Activated T-cell treated with anti-CD3 and anti-CD28 coated beads, Interleukin-2, amount 50 U/mL, for 4 hours (primary cell): ENCODE data around the gene NCDN. TPM values are rescaled to one million over a fixed set of nuclear protein-coding genes. Genes with fewer than 3 reads are reported as not detected.

Experiments used
- ATAC-seq, 2 donors: fragments of 200-7000 bp; cut with Tn5 transposase; one replicate each; pipeline ENCODE4 v1.10.0; 2021
- DNase-seq: peaks from one replicate; pipeline ENCODE4 v3.0.0-alpha.2; 2020
- H3K27me3 Mint-ChIP-seq: one replicate; pipeline ENCODE4 v1.8.0; 2021; ENCODE audit warnings: low read depth, mixed read lengths
- H3K36me3 Mint-ChIP-seq: one replicate; pipeline ENCODE4 v1.8.0; 2022; ENCODE audit warnings: mixed read lengths; ENCODE audit not compliant: insufficient read depth
- H3K4me1 Mint-ChIP-seq: one replicate; pipeline ENCODE4 v1.8.0; 2021; ENCODE audit warnings: low read depth, mixed read lengths
- H3K4me3 Mint-ChIP-seq: one replicate; pipeline ENCODE4 v1.8.0; 2021; ENCODE audit warnings: mild to moderate bottlenecking, moderate library complexity, mixed read lengths
- H3K9me3 Mint-ChIP-seq: one replicate; pipeline ENCODE4 v1.8.0; 2021; ENCODE audit warnings: mixed read lengths
- total RNA-seq, 3 donors: library from RNA; stranded (reverse); gene quantifications; one replicate each; pipeline ENCODE4 v1.2.1, GENCODE V29; 2021

Gene NCDN
- total RNA-seq, 3 donors from 2014 or later = 60.6 to 61.8 (median 61.6) TPM

DNA sequence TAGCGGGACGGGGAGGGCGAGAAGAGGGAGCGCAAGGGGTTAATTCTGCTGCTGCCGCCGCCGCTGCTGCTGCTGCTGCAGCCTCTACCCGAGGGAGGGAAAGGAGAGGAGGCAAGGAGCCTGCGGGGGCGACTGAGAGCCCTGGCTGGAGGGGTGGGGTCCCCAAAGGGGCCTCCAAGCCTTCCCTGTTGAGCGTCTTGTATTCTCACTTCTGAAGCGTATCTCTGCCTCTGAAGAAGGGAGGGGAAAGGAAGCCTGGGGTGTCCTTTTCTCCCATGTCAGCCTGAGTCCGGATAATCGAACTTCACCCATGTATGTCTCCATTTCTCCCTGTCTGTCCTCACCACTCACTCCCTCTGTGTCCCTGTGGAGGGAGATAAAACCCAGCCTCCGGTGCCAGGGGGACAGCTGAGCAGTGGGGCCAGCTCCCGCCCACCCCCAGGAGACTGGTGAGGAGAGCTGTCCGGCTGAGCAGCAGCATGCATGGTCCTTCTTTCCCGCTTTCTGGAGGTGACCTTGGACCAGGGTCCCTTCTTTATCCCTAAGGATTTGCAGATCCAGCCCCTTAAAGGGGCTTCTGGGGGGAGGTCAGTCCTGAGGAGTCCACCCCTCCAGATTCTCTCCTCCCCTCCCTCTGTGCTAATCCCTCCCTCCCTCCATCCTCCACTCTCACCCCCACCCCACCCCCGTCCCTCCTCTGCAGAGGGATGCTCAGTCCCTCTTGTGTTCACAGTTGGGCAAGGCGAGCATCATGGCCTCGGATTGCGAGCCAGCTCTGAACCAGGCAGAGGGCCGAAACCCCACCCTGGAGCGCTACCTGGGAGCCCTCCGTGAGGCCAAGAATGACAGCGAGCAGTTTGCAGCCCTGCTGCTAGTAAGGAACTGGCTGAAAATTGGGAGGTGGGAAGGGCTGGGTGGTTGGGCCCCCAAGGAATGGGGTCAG lies 1.0 kb downstream of the NCDN start:
- H3K4me3 Mint-ChIP-seq = peak overlapping the region; percentile 98
- H3K36me3 Mint-ChIP-seq = peaks cover 1% of the 10 kb centered on the region
- DNase-seq (no peak), ATAC-seq (no peak)
- no peaks in the 10 kb centered on the region for H3K27me3 Mint-ChIP-seq
- H3K4me1 Mint-ChIP-seq = peaks cover 45% of the 10 kb centered on the region
- H3K9me3 Mint-ChIP-seq = no peaks in the 10 kb centered on the region

DNA sequence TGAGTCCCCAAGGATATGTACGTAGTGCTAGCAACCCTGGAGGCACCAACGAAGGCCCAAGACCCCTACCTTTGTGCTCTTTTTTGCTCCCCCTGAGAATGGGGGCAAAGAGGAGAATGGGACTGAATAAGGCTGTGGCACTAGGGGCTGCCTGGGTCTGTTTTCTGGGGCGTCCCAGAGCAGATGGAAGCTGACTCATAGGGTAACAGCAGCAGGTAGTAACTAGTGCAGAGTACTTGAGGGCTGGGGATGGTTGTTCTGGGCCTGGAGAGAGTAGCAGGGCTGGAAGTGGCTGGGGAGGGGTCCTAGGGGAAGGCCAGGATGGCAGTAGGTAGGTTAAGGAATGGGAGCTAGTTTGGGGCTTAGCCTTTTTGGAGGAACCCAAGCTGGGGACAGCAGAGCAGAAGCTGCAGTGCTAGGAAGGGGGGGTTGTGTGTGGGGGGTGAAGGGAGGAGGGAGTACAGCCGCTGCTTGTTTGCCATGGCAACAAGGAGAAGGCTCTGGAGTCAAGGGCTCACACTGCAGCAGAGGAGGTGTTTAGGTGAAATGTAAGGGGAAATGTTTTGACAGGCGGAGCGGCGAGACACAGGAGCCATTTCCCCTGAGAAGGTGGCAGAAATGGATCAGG lies 1.8 kb downstream of the NCDN start:
- peaks cover 5% of the 10 kb centered on the region for H3K36me3 Mint-ChIP-seq
- H3K27me3 Mint-ChIP-seq = no peaks in the 10 kb centered on the region
- DNase-seq (no peak), ATAC-seq (peak; percentile 12 to 16)
- H3K4me1 Mint-ChIP-seq = peaks cover 45% of the 10 kb centered on the region
- peak overlapping the region; percentile 39 for H3K4me3 Mint-ChIP-seq
- H3K9me3 Mint-ChIP-seq = no peaks in the 10 kb centered on the region

DNA sequence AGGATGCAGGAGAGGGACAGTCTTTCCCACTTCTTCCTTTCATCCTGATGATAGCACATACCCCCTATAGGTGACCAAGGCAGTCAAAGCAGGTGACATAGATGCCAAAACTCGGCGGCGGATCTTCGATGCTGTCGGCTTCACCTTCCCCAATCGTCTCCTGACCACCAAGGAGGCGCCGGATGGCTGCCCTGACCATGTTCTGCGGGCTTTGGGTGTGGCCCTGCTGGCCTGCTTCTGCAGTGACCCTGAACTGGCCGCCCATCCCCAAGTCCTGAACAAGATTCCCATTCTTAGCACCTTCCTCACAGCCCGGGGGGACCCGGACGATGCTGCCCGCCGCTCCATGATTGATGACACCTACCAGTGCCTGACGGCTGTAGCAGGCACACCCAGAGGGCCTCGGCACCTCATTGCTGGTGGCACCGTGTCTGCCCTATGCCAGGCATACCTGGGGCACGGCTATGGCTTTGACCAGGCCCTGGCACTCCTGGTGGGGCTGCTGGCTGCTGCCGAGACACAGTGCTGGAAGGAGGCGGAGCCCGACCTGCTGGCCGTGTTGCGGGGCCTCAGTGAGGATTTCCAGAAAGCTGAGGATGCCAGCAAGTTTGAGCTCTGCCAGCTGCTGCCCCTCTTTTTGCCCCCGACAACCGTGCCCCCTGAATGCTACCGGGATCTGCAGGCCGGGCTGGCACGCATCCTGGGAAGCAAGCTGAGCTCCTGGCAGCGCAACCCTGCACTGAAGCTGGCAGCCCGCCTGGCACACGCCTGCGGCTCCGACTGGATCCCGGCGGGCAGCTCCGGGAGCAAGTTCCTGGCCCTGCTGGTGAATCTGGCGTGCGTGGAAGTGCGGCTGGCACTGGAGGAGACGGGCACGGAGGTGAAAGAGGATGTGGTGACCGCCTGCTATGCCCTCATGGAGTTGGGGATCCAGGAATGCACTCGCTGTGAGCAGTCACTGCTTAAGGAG lies 2.9 kb downstream of the NCDN start:
- no peak for DNase-seq
- peaks cover 40% of the 10 kb centered on the region for H3K4me1 Mint-ChIP-seq
- no peaks in the 10 kb centered on the region for H3K27me3 Mint-ChIP-seq

DNA sequence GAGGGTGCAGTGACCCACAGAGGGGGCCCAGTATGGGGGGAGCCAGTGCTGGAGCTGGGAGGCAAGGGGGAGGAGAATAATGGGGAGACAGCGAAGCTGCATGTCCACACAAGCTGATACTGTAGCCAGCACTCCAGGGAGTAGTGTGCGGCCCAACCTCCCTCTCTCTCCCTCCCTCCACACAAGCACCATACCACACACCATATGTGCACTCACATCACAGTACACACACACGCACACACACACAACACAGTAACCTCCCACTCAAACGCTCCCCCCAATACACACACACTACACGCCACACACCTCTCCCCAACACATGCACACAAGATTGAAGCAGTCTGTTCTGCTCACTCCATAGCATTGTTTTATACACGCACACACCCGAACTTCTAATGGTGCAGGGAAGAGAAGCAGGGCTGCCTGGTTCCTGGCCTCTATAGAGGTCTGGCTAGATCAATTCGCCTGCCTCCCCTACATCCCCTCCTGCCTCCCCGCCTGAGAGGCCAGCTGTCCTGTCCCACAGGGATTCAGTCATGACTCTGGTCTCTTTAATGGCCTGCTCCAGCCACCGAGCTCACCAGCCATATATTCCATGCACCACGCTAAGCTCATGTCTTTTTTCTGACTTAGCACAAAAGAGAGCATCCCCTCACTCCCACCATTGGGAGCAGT lies 3.8 kb downstream of the NCDN start:
- Mint-ChIP-seq H3K27me3 (no peaks in the 10 kb centered on the region), H3K9me3 (no peaks in the 10 kb centered on the region), H3K4me3 (no peak overlapping the region), H3K36me3 (peaks cover 9% of the 10 kb centered on the region), H3K4me1 (peaks cover 31% of the 10 kb centered on the region)
- DNase-seq = no peak
- no peak for ATAC-seq

More for the DNA sequence above, 2.9 kb downstream of the NCDN start:
- Mint-ChIP-seq H3K4me3 (no peak overlapping the region), H3K9me3 (no peaks in the 10 kb centered on the region), H3K36me3 (peaks cover 9% of the 10 kb centered on the region)
- no peak for ATAC-seq

DNA sequence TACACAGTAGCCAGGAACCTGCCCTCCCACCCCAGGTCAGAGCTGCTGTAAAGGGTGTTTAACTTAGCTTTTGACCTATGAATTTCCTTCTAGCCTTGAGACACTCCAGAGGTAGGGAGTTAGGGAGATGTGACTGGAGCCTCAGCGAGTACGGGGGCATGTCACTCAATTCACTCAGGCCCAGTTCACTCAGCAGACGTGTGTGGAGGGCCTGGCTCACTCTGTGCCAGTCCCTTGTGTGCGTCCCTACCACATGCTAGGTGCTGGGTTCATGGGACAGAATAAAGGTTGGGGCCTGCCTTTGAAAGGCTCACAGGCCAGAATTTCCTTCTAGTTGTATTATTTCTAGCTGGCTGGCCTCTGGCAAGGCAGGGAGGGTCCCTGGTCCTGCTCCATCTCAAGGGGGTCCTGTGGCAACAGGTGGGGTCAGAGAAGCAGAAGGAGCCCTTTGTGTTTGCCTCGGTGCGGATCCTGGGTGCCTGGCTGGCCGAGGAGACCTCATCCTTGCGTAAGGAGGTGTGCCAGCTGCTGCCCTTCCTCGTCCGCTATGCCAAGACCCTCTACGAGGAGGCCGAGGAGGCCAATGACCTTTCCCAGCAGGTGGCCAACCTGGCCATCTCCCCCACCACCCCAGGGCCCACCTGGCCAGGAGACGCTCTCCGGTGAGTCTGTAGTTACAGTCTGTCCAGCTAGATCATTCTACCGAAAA lies 4.5 kb downstream of the NCDN start:
- Mint-ChIP-seq H3K27me3 (no peaks in the 10 kb centered on the region), H3K36me3 (peaks cover 12% of the 10 kb centered on the region), H3K9me3 (no peaks in the 10 kb centered on the region), H3K4me3 (no peak overlapping the region), H3K4me1 (peaks cover 28% of the 10 kb centered on the region)
- ATAC-seq (no peak), DNase-seq (no peak)

DNA sequence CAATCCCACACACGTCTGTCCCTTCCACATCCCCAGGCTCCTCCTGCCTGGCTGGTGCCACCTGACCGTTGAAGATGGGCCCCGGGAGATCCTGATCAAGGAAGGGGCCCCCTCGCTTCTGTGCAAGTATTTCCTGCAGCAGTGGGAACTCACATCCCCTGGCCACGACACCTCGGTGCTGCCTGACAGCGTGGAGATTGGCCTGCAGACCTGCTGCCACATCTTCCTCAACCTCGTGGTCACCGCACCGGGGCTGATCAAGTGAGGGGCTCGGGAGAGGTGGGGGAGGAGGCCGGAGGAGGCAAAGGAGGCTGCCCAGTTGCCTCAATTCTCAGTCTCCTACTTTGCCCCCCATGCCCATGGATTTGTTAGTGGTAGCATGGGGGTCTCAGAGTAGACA lies 5.6 kb downstream of the NCDN start:
- ATAC-seq (no peak), DNase-seq (no peak)
- H3K9me3 Mint-ChIP-seq = no peaks in the 10 kb centered on the region
- no peak overlapping the region for H3K4me3 Mint-ChIP-seq
- H3K36me3 Mint-ChIP-seq = peaks cover 12% of the 10 kb centered on the region
- H3K27me3 Mint-ChIP-seq = no peaks in the 10 kb centered on the region
- peaks cover 28% of the 10 kb centered on the region for H3K4me1 Mint-ChIP-seq

DNA sequence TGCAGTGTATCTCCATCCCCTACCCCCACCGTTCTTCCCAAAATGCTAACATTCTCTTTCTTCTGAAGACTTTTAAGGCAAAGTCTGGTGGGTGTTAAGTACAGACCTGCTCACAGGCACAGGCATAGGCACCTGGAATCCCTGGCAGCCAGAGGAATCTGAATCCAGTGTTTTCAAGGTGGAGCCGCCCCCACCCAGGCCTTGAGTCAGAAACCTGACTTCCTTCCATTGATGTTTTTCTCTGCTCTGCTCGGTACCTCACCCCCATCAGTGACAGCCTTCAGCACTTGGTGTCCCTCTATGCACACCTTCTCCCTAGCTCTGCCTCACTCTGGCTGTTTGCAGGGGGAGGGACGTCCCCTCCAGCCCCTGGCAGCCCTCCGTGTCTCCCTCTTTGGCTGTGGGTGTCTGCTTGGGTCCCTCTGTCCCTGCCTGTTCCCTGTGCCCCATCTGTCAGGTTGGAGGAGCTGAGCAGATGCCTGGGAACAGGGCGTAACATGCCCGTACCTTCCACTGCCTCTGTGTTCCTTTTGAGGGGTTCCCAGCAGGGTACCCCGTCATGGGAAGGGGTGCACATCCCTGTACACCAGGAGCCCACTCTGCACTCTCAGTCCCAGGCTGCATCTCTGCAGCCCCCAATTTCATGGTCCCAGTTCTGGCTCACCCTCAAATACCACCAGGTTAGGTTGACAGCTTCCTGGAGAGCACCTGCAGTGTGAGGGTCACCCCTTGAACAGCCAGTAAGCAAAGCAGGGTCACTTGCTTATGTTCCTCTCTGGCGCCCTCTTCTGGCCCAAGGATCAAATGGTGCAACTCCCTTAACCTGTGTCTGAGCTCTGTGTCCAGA lies 6.7 kb downstream of the NCDN start:
- H3K4me1 Mint-ChIP-seq = peaks cover 29% of the 10 kb centered on the region
- no peak overlapping the region for H3K4me3 Mint-ChIP-seq
- ATAC-seq (peak; percentile 66), DNase-seq (peak; percentile 79)
- H3K36me3 Mint-ChIP-seq = peaks cover 12% of the 10 kb centered on the region
- no peaks in the 10 kb centered on the region for H3K9me3 Mint-ChIP-seq
- H3K27me3 Mint-ChIP-seq = no peaks in the 10 kb centered on the region

DNA sequence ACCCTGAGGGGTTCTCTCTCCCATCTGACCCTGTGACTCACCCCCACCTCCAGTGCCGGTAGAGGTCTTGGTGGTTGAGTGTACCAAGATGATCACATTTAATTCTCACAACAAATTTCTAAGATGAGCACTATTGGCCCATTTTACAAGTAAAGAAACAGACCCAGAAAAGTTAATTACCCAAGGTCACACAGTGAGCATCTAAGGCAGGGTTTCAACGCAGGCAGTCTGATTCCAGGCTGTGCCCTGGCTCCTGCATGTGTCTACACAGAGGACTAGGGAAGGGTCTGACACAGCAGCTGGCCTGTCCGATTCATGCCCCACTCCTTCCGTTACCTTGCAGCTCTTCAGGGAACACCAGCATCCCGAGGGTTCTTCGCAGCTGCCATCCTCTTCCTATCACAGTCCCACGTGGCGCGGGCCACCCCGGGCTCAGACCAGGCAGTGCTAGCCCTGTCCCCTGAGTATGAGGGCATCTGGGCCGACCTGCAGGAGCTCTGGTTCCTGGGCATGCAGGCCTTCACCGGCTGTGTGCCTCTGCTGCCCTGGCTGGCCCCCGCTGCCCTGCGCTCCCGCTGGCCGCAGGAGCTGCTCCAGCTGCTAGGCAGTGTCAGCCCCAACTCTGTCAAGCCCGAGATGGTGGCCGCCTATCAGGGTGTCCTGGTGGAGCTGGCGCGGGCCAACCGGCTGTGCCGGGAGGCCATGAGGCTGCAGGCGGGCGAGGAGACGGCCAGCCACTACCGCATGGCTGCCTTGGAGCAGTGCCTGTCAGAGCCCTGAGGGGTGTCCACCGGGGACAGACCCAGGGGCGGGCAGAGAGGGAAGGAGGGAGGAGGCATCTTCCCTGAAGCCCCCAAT lies 7.5 kb downstream of the NCDN start:
- no peaks in the 10 kb centered on the region for H3K9me3 Mint-ChIP-seq
- ATAC-seq (no peak), DNase-seq (no peak)
- H3K4me3 Mint-ChIP-seq = no peak overlapping the region
- H3K4me1 Mint-ChIP-seq = peaks cover 24% of the 10 kb centered on the region
- H3K36me3 Mint-ChIP-seq = peaks cover 12% of the 10 kb centered on the region
- H3K27me3 Mint-ChIP-seq = no peaks in the 10 kb centered on the region

DNA sequence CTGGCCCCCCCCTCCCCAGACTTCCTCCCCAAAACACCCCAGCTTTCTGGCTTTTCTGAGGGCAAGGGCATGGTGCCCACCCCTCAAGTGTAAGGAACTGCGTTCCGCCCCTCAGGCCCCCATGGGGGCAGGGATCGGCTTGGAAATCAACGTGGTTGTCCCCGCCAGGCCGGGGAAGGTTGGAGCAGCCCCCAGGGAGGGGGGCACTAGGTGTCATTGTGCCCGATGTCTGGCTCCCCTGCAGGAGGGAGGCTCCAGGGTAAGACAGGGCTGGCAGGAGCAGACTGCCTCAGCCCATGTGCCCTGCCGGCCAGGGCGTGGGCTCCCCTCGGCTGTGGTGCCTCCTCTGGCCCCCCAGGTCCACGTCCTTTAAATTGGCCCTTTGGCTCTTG lies 8.1 kb downstream of the NCDN start:
- Mint-ChIP-seq H3K9me3 (no peaks in the 10 kb centered on the region), H3K4me1 (peaks cover 24% of the 10 kb centered on the region), H3K4me3 (no peak overlapping the region), H3K27me3 (no peaks in the 10 kb centered on the region), H3K36me3 (peaks cover 12% of the 10 kb centered on the region)
- ATAC-seq = no peak
- DNase-seq = no peak

DNA sequence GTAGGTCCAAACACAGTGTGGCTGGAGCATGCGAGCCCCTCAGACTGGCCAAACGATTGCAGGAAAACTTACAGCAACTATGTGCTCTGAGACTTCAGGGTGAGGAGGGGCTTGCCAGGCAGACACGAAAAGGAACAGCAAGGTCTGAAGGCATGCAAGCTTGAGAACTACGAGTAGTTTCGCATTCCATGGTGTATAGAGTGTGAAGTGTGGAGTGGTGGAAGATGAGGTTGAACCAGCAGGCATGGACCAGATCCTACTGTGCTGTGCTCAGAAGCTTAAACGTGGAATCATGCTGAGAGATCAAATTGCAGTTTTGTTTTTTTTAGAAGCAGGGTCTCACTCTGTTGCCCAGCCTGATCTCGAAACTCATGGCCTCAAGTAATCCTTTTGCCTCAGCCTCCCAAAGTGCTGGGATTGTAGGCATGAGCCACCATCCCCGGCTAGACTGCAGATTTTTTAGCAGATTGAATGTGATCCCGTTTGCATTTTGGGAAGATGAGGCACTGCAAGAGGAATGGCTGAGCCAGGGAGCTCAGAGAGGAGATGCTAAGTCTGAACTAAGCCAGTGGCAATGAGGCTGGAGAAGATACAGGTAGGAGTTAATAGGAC lies 10.5 kb downstream of the NCDN start:
- no peak for DNase-seq
- peaks cover 12% of the 10 kb centered on the region for H3K36me3 Mint-ChIP-seq
- no peaks in the 10 kb centered on the region for H3K27me3 Mint-ChIP-seq
- no peak for ATAC-seq
- H3K9me3 Mint-ChIP-seq = no peaks in the 10 kb centered on the region
- no peak overlapping the region for H3K4me3 Mint-ChIP-seq
- H3K4me1 Mint-ChIP-seq = peaks cover 12% of the 10 kb centered on the region

DNA sequence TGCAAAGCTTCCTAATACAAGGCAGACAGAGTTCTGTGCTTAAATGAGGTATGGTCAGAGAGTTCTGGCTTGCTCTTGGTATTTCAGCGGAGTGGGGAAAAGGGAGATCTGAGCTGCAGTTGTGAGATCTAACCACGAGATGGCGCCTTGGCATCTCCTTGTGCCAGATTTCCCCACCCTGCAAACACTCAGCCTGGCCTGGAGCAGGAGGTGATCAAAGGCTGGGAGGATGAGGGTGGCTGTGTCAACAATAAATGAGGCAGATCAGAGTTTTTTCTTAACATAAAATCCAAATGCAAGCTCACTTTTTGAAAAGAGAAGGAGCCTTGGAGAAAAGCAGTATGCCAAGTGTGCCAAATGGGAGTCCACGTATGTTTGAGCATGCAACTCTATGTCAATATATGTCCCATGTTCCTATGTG lies 11.4 kb downstream of the NCDN start:
- Mint-ChIP-seq H3K36me3 (peaks cover 10% of the 10 kb centered on the region), H3K9me3 (no peaks in the 10 kb centered on the region), H3K27me3 (no peaks in the 10 kb centered on the region), H3K4me1 (peaks cover 12% of the 10 kb centered on the region), H3K4me3 (no peak overlapping the region)
- ATAC-seq = peak; percentile 49 to 69
- peak; percentile 60 for DNase-seq
